ENCODE data around the gene WDR83.
"Not testable (repeated sequence)": the region's sequence is repeated elsewhere in the genome, so short reads cannot be mapped to it uniquely, and the experiment has no call there.

The WDR83 gene

GRCh38 chr19:12656899-12657571, 9.6 kb upstream of the WDR83 start:
- no peak for DNase-seq (ENCODE audit: low spot score)

GRCh38 chr19:12657966-12658365, 8.6 kb upstream of the WDR83 start:
- DNase-seq (ENCODE audit: low spot score): no peak

- no peak for DNase-seq (ENCODE audit: low spot score)
These were observed 5.6 kb upstream of the WDR83 start for GRCh38 chr19:12660980-12661379.

GRCh38 chr19:12664406-12665280, 2.0 kb upstream of the WDR83 start:
- DNase-seq (ENCODE audit: low spot score): no peak

DNA sequence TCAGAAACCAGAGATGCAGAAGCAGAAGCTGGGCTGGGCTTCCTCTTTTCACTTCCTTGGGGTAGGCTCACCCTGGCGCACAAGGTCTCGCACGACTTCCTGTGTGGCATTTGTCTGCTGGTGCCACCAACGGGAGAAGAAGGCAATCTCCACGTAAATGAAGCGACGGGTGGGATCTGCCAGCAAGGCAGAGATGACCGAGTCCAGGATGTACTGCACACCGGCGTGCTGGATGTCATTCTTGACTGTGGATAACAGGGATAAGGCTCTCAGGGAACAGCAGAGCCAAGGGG, 1.4 kb upstream of the WDR83 start:
- peak; percentile 84 for DNase-seq (ENCODE audit: low spot score)

DNA sequence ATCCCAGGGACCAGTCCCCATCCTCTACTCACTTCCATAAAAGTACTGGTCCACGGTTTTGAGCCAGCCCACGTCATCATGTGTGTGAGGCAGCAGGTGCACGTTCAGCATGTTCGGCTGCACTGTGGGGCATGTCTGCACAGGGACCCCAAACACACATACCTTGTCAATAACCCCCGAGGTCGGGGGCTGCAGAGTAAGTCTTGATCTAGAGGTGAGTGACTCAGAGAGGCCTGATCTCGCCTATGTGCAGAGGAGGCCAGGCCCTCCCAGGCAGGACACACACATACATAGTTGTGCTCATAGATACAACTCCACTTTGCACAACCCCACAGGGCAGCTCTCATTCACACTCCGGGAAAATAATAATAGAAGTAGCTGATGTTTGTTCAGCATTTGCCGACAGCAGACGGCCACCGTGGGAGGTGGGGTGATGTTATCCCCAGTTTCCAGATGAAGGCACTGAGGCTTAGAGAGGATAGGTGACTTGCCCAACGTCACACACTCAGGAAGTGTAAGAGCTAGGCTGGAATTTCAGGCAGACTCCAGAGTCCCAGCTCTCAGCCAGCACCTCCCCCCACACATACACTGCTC, 839 bp upstream of the WDR83 start:
- peak; percentile 49 for DNase-seq (ENCODE audit: low spot score)

DNA sequence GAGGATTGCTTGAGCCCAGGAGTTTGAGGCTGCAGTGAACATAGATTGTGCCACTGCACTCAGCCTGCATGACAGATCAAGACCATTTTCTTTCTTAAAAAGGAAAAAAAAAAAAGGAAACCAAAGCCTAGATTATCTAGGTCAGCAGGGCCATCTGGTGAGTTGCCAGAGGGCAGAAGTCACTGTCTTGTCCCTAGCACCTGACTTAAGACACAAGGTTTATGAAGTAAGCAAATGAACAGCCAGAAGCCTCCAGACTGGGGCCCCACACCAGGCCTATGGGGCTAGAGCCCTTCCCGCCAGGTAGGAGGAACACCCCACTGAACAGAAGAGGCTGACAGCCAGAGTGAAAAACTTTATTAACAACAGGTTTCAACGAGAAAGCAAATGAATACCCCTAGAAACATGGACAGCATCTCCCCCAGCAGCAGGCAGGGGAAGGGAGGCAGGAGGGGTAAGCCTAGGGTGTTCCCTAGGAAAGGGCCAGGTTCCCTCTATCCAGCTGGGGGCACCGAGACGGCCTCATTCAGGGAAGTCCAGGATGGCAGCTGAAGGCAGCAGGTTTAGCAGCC, 1.2 kb downstream of the WDR83 start:
- no peak for DNase-seq (ENCODE audit: low spot score)

GRCh38 chr19:12668346-12668745, 1.7 kb downstream of the WDR83 start:
- DNase-seq (ENCODE audit: low spot score): no peak

GRCh38 chr19:12668932-12669269, 2.3 kb downstream of the WDR83 start:
- peak; percentile 48 for DNase-seq (ENCODE audit: low spot score)

GRCh38 chr19:12669270-12670158, 2.9 kb downstream of the WDR83 start:
- peak; percentile 71 for DNase-seq (ENCODE audit: low spot score)

GRCh38 chr19:12670159-12670928, 3.7 kb downstream of the WDR83 start:
- no peak for DNase-seq (ENCODE audit: low spot score)

GRCh38 chr19:12672744-12673143, 6.1 kb downstream of the WDR83 start:
- DNase-seq (ENCODE audit: low spot score): no peak

GRCh38 chr19:12675399-12675798, 8.8 kb downstream of the WDR83 start:
- no peak for DNase-seq (ENCODE audit: low spot score)

DNA sequence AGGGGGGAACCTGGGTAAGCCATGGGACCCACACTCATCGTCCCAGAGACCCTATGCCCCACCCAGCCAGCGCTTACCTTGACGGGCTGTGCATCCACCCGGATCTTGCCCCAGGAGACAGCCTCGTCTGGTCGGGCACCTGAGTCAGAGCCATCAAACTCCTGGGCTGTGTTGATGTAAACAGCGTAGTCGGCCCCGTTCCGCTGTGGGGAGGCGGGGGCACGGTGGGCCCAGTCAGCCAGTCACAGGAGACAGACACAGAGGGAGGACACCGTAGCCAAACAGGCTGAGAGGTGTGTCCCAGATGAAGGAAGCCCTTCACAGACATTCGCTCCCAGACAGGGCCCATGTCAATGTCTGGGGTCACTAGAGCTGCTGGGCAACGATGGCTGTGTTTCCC, 9.3 kb downstream of the WDR83 start:
- no peak for DNase-seq (ENCODE audit: low spot score)

GRCh38 chr19:12676384-12676792, 9.8 kb downstream of the WDR83 start:
- peak; percentile 82 for DNase-seq (ENCODE audit: low spot score)

DNA sequence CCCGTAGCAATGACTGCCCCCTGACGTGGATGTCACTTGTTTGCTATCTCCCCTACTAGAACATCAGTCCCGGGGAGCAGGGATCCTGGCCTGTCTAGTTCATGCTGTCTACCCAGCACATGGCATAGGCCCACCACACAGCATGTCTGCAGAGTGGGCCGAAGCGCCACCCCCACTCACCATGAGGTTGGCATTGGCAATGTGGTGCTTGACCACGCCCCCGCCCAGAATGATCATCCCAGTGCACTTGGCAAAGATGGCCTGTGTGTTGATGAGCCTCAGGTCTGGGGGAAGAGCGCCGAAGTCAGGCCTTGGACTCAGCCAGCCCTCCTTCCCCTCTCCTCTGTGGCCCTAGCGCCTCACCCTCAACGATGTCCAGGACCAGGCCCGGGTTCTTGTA, 10.3 kb downstream of the WDR83 start:
- no peak for DNase-seq (ENCODE audit: low spot score)

DNA sequence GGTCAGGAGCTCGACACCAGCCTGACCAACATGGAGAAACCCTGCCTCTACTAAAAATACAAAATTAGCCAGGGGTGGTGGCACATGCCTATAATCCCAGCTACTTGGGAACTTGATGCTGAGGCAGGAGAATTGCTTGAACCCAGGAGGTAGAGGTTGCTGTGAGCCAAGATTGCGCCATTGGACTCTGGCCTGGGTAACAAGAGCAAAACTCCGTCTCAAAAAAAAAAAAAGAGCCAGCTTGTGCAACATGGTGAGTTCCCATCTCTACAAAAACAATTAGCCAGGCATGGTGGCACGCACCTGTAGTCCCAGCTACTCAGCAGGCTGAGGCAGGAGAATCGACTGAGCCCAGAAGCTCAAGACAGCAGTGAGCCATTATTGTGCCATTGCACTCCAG, 11.4 kb downstream of the WDR83 start:
- not testable (repeated sequence) for DNase-seq (ENCODE audit: low spot score)

GRCh38 chr19:12680034-12680433, 13.4 kb downstream of the WDR83 start:
- no peak for DNase-seq (ENCODE audit: low spot score)

- DNase-seq (ENCODE audit: low spot score): peak; percentile 93
These were observed 14.7 kb downstream of the WDR83 start, which contains the start of gene DHPS for GRCh38 chr19:12681074-12681987. Gene DHPS (minus strand): TSS chr19:12681880. CDS start chr19:12681766, 114 bp downstream.

DNA sequence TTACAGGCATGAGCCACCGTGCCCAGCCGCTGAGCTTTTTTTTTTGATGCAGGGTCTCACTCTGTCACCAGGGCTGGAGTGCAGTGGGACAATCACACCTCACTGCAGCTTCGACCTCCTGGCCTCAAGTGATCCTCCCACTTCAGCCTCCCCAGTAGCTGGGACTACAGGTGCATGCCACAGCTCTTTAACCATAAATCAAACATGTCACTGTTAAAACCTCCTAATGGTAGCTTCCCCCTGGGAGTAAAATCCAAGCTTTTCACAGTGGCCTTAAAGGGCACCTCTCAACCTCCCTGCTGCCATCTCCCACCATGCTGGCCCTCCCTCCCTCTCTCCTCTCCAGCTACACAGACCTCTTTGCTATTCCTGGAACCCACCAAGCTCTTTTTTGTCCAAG, 19.2 kb downstream of the WDR83 start:
- no peak for DNase-seq (ENCODE audit: low spot score)

Data from germinal center (tissue), 1 donor.